Measurements from ENCODE around the gene SLC44A3.

DNA sequence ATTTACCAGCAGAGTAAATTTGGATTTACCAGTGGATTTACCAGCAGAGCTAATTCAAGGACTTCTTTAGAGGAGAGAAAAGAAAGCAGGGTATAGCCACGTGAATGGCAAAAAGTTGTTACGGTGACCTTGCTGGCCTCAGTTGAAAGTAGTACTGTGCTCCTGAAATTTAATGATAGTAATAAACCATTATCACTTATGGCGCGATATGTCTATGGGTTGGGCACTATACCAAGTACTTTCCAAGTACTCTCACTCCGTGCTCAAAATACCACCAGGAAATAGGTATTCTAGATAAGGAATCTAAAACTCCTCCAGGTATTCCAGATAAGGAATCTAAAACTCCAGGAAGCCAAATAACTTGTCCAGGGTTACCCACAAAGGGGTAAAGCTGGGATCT, 35.8 kb downstream of the SLC44A3 start:
- TF ChIP-seq, protein P1, sequence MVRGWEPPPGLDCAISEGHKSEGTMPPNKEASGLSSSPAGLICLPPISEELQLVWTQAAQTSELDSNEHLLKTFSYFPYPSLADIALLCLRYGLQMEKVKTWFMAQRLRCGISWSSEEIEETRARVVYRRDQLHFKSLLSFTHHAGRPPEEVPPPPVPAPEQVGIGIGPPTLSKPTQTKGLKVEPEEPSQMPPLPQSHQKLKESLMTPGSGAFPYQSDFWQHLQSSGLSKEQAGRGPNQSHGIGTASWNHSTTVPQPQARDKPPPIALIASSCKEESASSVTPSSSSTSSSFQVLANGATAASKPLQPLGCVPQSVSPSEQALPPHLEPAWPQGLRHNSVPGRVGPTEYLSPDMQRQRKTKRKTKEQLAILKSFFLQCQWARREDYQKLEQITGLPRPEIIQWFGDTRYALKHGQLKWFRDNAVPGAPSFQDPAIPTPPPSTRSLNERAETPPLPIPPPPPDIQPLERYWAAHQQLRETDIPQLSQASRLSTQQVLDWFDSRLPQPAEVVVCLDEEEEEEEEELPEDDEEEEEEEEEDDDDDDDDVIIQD (CRISPR knock-in tag; IDR thresholded peaks at IDR 0.05; ENCODE audit: low read depth), result no peak
- no peak for TF ChIP-seq GABPA (IDR thresholded peaks at IDR 0.05; ENCODE audit: low read depth, low read length)
- no peak for TF ChIP-seq GABPA (CRISPR knock-in tag; IDR thresholded peaks at IDR 0.05; ENCODE audit: low read depth)

All from HepG2 (cell line).